ENCODE data around the gene RAB1B. TPM values are rescaled to one million over a fixed set of nuclear protein-coding genes. Genes with fewer than 3 reads are reported as not detected.
A peak's percentile ranks its signal among the peaks of the same experiment; 100 is the strongest.

Gene RAB1B
- 100 to 1,000 TPM in 3 of 4 donors, 10 to 100 TPM in 1; 96.0 to 194 (median 130) TPM for total RNA-seq

- intact Hi-C loops (cut with DNase I; ENCODE audit: low total_unique reads) (loop anchor here (1.0 to 5.0 kb wide), 4 partner anchors 21 to 410 kb away; partner anchors contain the start of genes CFL1, RIN1, SF3B2 and YIF1A), in situ Hi-C loops (cut with MboI; ENCODE audit: low sequenced_read_pairs in 4 of 4) (no loop called here)
- H3K4me1 ChIP-seq, result peaks cover 19 to 27% of the 10 kb centered on the region in 2 donors
- peaks cover 0 to 23% of the 10 kb centered on the region in 2 donors for H3K36me3 ChIP-seq
- peak; percentile 67 to 74 for TF ChIP-seq POLR2A (IDR thresholded peaks at IDR 0.05)
- TF ChIP-seq CTCF (IDR thresholded peaks at IDR 0.05 in 4 of 5, conservative IDR thresholded peaks at IDR 0.05 in 1 of 5), result no peak
- no peaks in the 10 kb centered on the region for H3K27me3 ChIP-seq
- H3K4me3 ChIP-seq, result peak within 1 kb of the TSS; percentile 79 to 99 (median 86)
- H3K27ac ChIP-seq, result peak within 1 kb of the TSS; percentile 92 to 99 (median 96)
- ATAC-seq (peak; percentile 84), DNase-seq (peak; percentile 100)
- no peaks in the 10 kb centered on the region for H3K9me3 ChIP-seq
These were observed at the start of gene RAB1B for GRCh38 chr11:66268244-66268951. RAB1B (plus strand) TSS chr11:66268639; CDS start chr11:66268680, 41 bp downstream.

DNA sequence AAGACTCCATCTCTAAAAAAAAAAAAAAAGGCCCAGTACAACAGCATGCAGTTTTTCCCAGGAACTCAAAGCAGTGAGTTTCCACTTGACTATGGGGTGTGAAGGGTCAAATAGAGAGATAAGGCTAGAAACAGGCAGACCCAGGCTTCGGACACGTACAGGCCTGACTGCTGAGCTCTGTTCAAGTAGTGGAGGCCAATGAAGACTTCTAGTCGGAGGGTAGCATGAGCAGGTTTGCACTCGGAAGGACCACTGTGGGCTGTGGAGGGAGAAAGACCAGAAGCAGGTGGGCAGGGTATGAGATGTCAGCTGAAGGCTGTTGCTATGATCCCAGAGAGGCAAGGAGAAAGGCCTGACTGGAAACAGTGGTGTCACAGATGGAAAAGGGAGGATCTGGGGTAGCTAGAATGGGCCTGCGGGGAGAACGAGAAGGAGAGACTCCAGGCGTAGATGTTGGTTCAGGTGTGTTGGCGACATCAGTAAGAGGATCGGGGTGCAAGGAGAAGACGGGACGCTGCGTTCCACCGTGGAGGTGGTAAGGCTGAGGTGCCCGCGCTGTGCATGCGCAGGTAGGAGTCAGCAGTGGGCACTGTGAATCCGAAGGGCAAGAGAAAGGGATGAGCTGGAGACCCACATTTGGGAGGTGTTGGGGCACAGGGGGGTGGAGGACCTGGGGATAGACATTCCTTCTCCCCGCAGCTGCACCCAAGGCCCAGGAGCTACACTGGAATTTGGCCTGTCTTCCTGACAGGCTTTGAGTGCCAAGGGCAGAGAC lies 49.4 kb upstream of the RAB1B start:
- intact Hi-C loops (cut with DNase I; ENCODE audit: low total_unique reads), result no loop called here
- no peaks in the 10 kb centered on the region for H3K9me3 ChIP-seq
- no peak overlapping the region for H3K27ac ChIP-seq

GRCh38 chr11:66219846-66220565 lies 48.4 kb upstream of the RAB1B start:
- Histone ChIP-seq H3K9me3 (no peaks in the 10 kb centered on the region), H3K27ac (no peak overlapping the region), H3K4me3 (no peak overlapping the region), H3K36me3 (peaks cover 0 to 30% of the 10 kb centered on the region in 2 donors), H3K27me3 (no peaks in the 10 kb centered on the region), H3K4me1 (no peaks in the 10 kb centered on the region)
- DNase-seq, result no peak
- ATAC-seq, result no peak
- intact Hi-C loops (cut with DNase I; ENCODE audit: low total_unique reads), result no loop called here
- TF ChIP-seq POLR2A (IDR thresholded peaks at IDR 0.05) (no peak), CTCF (IDR thresholded peaks at IDR 0.05 in 4 of 5, conservative IDR thresholded peaks at IDR 0.05 in 1 of 5) (no peak)
- in situ Hi-C loops (cut with MboI; ENCODE audit: low sequenced_read_pairs in 4 of 4), result loop anchor here in 1 of 4 donors (10.0 kb wide), 1 partner anchor 65 kb away; the partner anchor contains the start of gene YIF1A

More for the DNA sequence above, 49.4 kb upstream of the RAB1B start:
- in situ Hi-C loops (cut with MboI; ENCODE audit: low sequenced_read_pairs in 4 of 4), result no loop called here
- no peak for DNase-seq
- Histone ChIP-seq H3K4me3 (no peak overlapping the region), H3K27me3 (no peaks in the 10 kb centered on the region), H3K4me1 (no peaks in the 10 kb centered on the region), H3K36me3 (peaks cover 0 to 21% of the 10 kb centered on the region in 2 donors)
- no peak for ATAC-seq
- TF ChIP-seq CTCF (IDR thresholded peaks at IDR 0.05 in 4 of 5, conservative IDR thresholded peaks at IDR 0.05 in 1 of 5) (no peak), POLR2A (IDR thresholded peaks at IDR 0.05) (no peak)

- ATAC-seq, result no peak
- no peak for TF ChIP-seq CTCF (IDR thresholded peaks at IDR 0.05 in 4 of 5, conservative IDR thresholded peaks at IDR 0.05 in 1 of 5)
- TF ChIP-seq POLR2A (IDR thresholded peaks at IDR 0.05), result no peak
- Histone ChIP-seq H3K27ac (no peak overlapping the region), H3K36me3 (peaks cover 0 to 31% of the 10 kb centered on the region in 2 donors), H3K4me1 (no peaks in the 10 kb centered on the region), H3K9me3 (no peaks in the 10 kb centered on the region), H3K4me3 (no peak overlapping the region), H3K27me3 (no peaks in the 10 kb centered on the region)
- in situ Hi-C loops (cut with MboI; ENCODE audit: low sequenced_read_pairs in 4 of 4) (loop anchor here in 1 of 4 donors (10.0 kb wide), 1 partner anchor 64 kb away; the partner anchor contains the start of gene YIF1A), intact Hi-C loops (cut with DNase I; ENCODE audit: low total_unique reads) (no loop called here)
- DNase-seq, result no peak
These were observed 47.9 kb upstream of the RAB1B start for GRCh38 chr11:66220566-66220935.
